Measurements from ENCODE around the gene RERE.

DNA sequence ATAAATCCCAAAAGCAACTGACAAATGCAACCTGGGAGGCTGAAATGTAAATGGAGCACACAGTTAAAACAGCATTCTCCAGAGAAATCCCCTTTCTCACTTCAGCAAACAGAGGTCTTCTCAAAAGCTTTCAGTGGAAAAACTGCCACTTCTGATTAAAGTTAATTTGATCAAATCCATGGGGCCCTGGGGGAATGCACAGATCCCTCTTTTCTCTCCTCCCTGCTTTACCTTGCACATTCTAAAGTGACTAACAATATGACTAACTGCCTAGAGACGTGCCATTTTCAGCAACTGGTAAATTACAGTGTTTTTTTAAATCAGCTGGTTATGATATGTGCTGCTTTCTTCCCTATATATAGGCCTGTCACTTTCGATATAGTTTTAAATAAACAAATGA lies 142.5 kb downstream of the RERE start:
- TF ChIP-seq CTCF (IDR thresholded peaks at IDR 0.05; ENCODE audit: borderline replicate concordance, extremely low read depth, low read length, poor library complexity, severe bottlenecking) (no peak), EZH2 (IDR thresholded peaks at IDR 0.05; ENCODE audit: borderline replicate concordance, low read depth, low read length, severe bottlenecking) (no peak)
